K562 (cell line): ENCODE measurements around the gene SPEM3. TPM values are rescaled to one million over a fixed set of nuclear protein-coding genes. Genes with fewer than 3 reads are reported as not detected.

Source experiments
- ATAC-seq: fragments of 200-7000 bp; cut with Tn5 transposase; 3 replicates; pipeline ENCODE4 v1.9.1; 2020; ENCODE audit warnings: moderate library complexity
- BruUV-seq: library from RNA; stranded (reverse); fragments of 400-500 nt; replicated peaks from 2 replicates; lab custom pipeline; 2021; lab: Mats Ljungman, UMichigan
- CTCF ChIA-PET: fragments of 300-600 bp; formaldehyde crosslinking; extraction: SDS; loops from one replicate; lab custom pipeline; 2021; ENCODE audit warnings: low intra/inter-chr PET ratio; lab: Yijun Ruan, JAX
- POLR2A ChIA-PET: fragments of 300-600, 350-650 bp; sonication (Branson Sonifier 250); formaldehyde crosslinking; extraction: SDS; loops from one replicate; lab custom pipeline; 2021; ENCODE audit warnings: antibody characterized with exemption, inconsistent platforms; lab: Yijun Ruan, JAX
- DNase-seq, 4 experiments: peaks; one replicate each; pipeline versions ENCODE4 v3.0.0 to v3.0.0-alpha.2; 2011 to 2018; ENCODE audit warnings: low spot score in 3 of 4, mixed read lengths in 3 of 4; ENCODE audit errors: extremely low read depth in 1 of 4
- FAIRE-seq: peaks from 2 replicates; lab custom pipeline; 2011; peaks lifted over from hg19 to GRCh38; lab: Jason Lieb, UNC
- H2AFZ ChIP-seq: 2 replicates; pipeline ENCODE4 v1.6.0; 2011; ENCODE audit warnings: low read depth, low read length, control low read depth, inconsistent platforms
- H3K27ac ChIP-seq: fragments of 200-600 bp; 3 replicates; pipeline ENCODE4 v1.8.0; 2011; ENCODE audit warnings: low read depth, mild to moderate bottlenecking, control low read depth, inconsistent platforms, low read length, moderate library complexity, mixed read lengths; ENCODE audit errors: extremely low read depth
- H3K27me3 ChIP-seq, 2 experiments: fragments of 300-600 bp in 1 of 2; 2 replicates in 1 of 2; 3 replicates in 1 of 2; pipeline versions ENCODE4 v1.6.0 to v1.8.0; 2011; ENCODE audit warnings: inconsistent platforms in 2 of 2, low read length in 2 of 2, mild to moderate bottlenecking in 1 of 2, mixed read lengths in 1 of 2, moderate library complexity in 1 of 2; ENCODE audit not compliant: control insufficient read depth in 2 of 2, insufficient read depth in 2 of 2
- H3K36me3 ChIP-seq: fragments of 300-600 bp; 3 replicates; pipeline ENCODE4 v1.8.0; 2011; ENCODE audit warnings: mild to moderate bottlenecking, low read length, inconsistent platforms; ENCODE audit not compliant: control insufficient read depth, insufficient read depth
- H3K4me1 ChIP-seq, 2 experiments: fragments of 200-600 bp in 1 of 2; replicated peaks in 1 of 2; 2 replicates in 1 of 2; 3 replicates in 1 of 2; pipeline versions ENCODE4 v1.5.1 to v1.8.0; 2011; ENCODE audit warnings: inconsistent platforms in 2 of 2, low read length in 2 of 2, mild to moderate bottlenecking in 1 of 2, mixed read lengths in 1 of 2, moderate library complexity in 1 of 2; ENCODE audit not compliant: control insufficient read depth in 2 of 2, insufficient read depth in 2 of 2
- H3K4me2 ChIP-seq: 2 replicates; pipeline ENCODE4 v1.6.1; 2011; ENCODE audit warnings: low read length, control low read depth, inconsistent platforms, mixed read lengths; ENCODE audit not compliant: insufficient read depth
- H3K4me3 ChIP-seq: fragments of 200-600 bp; sonication (generic), shearing (Covaris generic); 2 replicates; pipeline ENCODE4 v1.5.1; 2016; ENCODE audit warnings: control low read depth, inconsistent platforms
- H3K79me2 ChIP-seq: fragments of 200-600 bp; 3 replicates; pipeline ENCODE4 v1.8.0; 2011; ENCODE audit warnings: low read length, inconsistent platforms; ENCODE audit not compliant: control insufficient read depth, insufficient read depth
- H3K9ac ChIP-seq, 2 experiments: 2 replicates each; pipeline versions ENCODE4 v1.6.0 to v1.6.1; 2011; ENCODE audit warnings: low read depth in 2 of 2, low read length in 2 of 2, control low read depth in 1 of 2, inconsistent platforms in 1 of 2, mild to moderate bottlenecking in 1 of 2, mixed read lengths in 1 of 2; ENCODE audit not compliant: insufficient read depth in 1 of 2
- H3K9me1 ChIP-seq: one replicate; pipeline ENCODE4 v1.6.0; 2011; ENCODE audit warnings: inconsistent platforms, mild to moderate bottlenecking, low read length, moderate library complexity; ENCODE audit not compliant: control insufficient read depth, insufficient read depth
- H3K9me3 ChIP-seq: replicated peaks from 2 replicates; pipeline ENCODE4 v1.5.1; 2011; ENCODE audit warnings: low read depth, low read length, inconsistent platforms; ENCODE audit not compliant: control insufficient read depth, insufficient read depth
- H4K20me1 ChIP-seq: replicated peaks from 2 replicates; pipeline ENCODE4 v1.6.1; 2011; ENCODE audit warnings: low read length, inconsistent platforms, mixed read lengths; ENCODE audit not compliant: control insufficient read depth, insufficient read depth
- MBD2 ChIP-seq: sonication (generic); IDR thresholded peaks from 2 replicates; pipeline ENCODE4 v1.6.1; 2016; ENCODE audit warnings: low read depth, borderline replicate concordance
- PML ChIP-seq: IDR thresholded peaks from 2 replicates; pipeline ENCODE4 v1.6.1; 2012; ENCODE audit warnings: low read length, inconsistent platforms
- WGBS: fragments of 100-300 bp; shearing (Covaris generic); methylation state at CpG from one replicate; pipeline ENCODE4 v1.1.6; 2016; ENCODE audit warnings: low coverage, mixed read lengths; ENCODE audit not compliant: insufficient coverage; ENCODE audit errors: missing lambda C conversion rate; 5-methylcytosine and 5-hydroxymethylcytosine counted together
- in situ Hi-C: fragments of 300-500 bp; cut with MboI; formaldehyde crosslinking; loops from 4 replicates; pipeline ENCODE4 v1.15.0; 2018; ENCODE audit warnings: inconsistent platforms, mixed read lengths
- intact Hi-C: fragments of 100-400 bp; cut with micrococcal nuclease; formaldehyde crosslinking; loops from 2 replicates; pipeline ENCODE4 v1.14.2; 2022
- polyA plus RNA-seq, 8 experiments: library from polyadenylated mRNA; depleted of rRNA in 4 of 8; stranded (reverse) in 5 of 8; unstranded in 3 of 8; fragments of >200 nt; fragmentation: Nextera tagmentation in 2 of 8; fragmentation: Illumina TruSeq in 1 of 8; extraction: Ambion mirVana in 2 of 8; extraction: Trizol in 1 of 8; gene quantifications; 2 replicates each; pipeline versions ENCODE4 v1.2.1 to v1.2.3, GENCODE V29; 2011 to 2014; ENCODE audit warnings: inconsistent platforms in 1 of 8, missing spikeins in 1 of 8
- total RNA-seq, 7 experiments: library from RNA; depleted of rRNA in 6 of 7; stranded (reverse); fragments of >200 nt in 6 of 7; fragmentation: Illumina TruSeq in 2 of 7; extraction: Trizol in 2 of 7; gene quantifications; 2 replicates each; pipeline versions ENCODE4 v1.2.1 to v1.2.3, GENCODE V29; 2011 to 2021; ENCODE audit warnings: low replicate concordance in 1 of 7
- TF ChIP-seq, protein P1 (sequence below), 2 experiments: IDR thresholded peaks; 2 replicates each; pipeline ENCODE4 v1.6.1; 2012; ENCODE audit warnings: improper control_type of control experiment in 2 of 2, low read depth in 2 of 2, low read length in 2 of 2, borderline replicate concordance in 1 of 2
- TF ChIP-seq, protein P2 (sequence below): fragments of 250-450 bp; sonication (Bioruptor Pico); IDR thresholded peaks from 2 replicates; pipeline ENCODE4 v1.5.1; 2021; ENCODE audit warnings: mild to moderate bottlenecking
- TF ChIP-seq, protein P3 (sequence below): fragments of 450-650 bp; IDR thresholded peaks from 2 replicates; pipeline ENCODE4 v1.6.1; 2017; ENCODE audit warnings: antibody characterized with exemption

Gene SPEM3
- total and polyA plus RNA-seq, 9 of the 15 experiments (the other 6 are each of a cell fraction or from before 2014, with no cell fraction given): not detected

DNA sequence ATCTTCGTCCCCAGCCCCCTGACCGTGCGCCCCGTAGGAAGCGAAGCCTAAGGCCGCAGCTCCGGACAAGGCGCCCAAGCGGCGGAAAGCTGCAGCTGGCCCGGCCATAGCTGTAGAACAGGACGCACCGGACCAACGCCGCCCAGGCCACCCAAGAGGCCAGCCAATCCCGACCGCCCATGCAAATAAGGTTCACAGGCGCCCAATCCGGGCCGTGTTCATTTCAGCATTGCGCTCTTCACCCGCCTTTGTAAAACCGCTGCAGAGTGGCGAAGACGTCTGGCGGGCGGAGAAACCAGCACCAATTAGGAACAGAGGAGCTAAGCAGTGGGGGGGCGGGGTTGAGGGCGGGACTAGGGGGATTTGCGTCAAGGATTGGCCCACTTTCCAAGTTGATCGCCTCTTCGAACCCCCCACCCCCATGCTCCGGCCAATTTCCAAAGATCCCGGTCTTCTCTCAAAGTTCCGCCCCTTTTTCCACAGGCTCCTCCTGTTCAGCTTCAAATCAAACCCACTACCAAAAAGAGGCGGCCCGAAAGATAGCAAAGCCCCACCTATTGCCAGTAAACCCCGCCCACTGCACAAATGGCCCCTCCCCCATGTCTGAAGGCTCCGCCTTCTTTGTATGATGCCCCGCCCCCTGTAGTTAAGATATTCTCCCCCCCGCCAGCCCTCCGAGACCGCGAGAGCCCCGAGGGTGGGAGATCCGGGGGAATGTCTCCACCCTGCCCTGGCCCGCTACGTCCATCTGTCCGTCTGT, 24.5 kb upstream of the SPEM3 start, which contains the start of gene TMEM256:
Gene TMEM256 (minus strand): TSS at position 121 of the 760 bp plus-strand sequence. CDS start 13 bp downstream, at position 108.
- DNase-seq: peak; percentile 75 to 98 (median 85)
- 2% methylated on average over 36 of the region's 49 CpGs for WGBS
- Histone ChIP-seq H3K27ac (peak within 1 kb of the TSS; percentile 78), H3K4me3 (peak within 1 kb of the TSS; percentile 68), H3K9ac (peak within 1 kb of the TSS; percentile 75 to 87), H3K79me2 (peaks cover 8% of the 10 kb centered on the region; the same call in 2 of the 3 replicates), H3K9me3 (no peaks in the 10 kb centered on the region), H3K27me3 (no peaks in the 10 kb centered on the region), H3K9me1 (no peaks in the 10 kb centered on the region), H3K4me1 (peaks cover 11 to 25% of the 10 kb centered on the region in 2 experiments; a peak in 3 of 5 replicates), H2AFZ (peak within 1 kb of the TSS; percentile 90), H4K20me1 (no peaks in the 10 kb centered on the region), H3K4me2 (peak within 1 kb of the TSS; percentile 79), H3K36me3 (peaks cover 5% of the 10 kb centered on the region; the same call in 1 of the 3 replicates)
- BruUV-seq: no TSS peak
- CTCF ChIA-PET: no interaction called here
- peak; percentile 98 for ATAC-seq
- intact Hi-C loops: loop anchor here (5.0 kb wide), 2 partner anchors 33 to 78 kb away; partner anchors contain the start of genes FGF11, POLR2A, SLC35G6 and TMEM102
- POLR2A ChIA-PET: interaction anchor here (0.6 to 1.8 kb wide), 11 partner anchors 12 to 195 kb away, joined by 3 to 23 read pairs (median 4); partner anchors contain the start of genes CD68, POLR2A and ZBTB4
- in situ Hi-C loops: no loop called here
- FAIRE-seq: peak; percentile 98
- TF ChIP-seq, protein P1, sequence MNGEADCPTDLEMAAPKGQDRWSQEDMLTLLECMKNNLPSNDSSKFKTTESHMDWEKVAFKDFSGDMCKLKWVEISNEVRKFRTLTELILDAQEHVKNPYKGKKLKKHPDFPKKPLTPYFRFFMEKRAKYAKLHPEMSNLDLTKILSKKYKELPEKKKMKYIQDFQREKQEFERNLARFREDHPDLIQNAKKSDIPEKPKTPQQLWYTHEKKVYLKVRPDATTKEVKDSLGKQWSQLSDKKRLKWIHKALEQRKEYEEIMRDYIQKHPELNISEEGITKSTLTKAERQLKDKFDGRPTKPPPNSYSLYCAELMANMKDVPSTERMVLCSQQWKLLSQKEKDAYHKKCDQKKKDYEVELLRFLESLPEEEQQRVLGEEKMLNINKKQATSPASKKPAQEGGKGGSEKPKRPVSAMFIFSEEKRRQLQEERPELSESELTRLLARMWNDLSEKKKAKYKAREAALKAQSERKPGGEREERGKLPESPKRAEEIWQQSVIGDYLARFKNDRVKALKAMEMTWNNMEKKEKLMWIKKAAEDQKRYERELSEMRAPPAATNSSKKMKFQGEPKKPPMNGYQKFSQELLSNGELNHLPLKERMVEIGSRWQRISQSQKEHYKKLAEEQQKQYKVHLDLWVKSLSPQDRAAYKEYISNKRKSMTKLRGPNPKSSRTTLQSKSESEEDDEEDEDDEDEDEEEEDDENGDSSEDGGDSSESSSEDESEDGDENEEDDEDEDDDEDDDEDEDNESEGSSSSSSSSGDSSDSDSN (IDR thresholded peaks at IDR 0.05; ENCODE audit: borderline replicate concordance in 1 of 2, low read depth in 2 of 2, low read length in 2 of 2): peak; percentile 45 to 88; a peak in 2 of 4 replicates
- TF ChIP-seq MBD2 (peak; percentile 89), PML (peak; percentile 33; the same call in 1 of the 2 replicates)
- TF ChIP-seq, protein P2, sequence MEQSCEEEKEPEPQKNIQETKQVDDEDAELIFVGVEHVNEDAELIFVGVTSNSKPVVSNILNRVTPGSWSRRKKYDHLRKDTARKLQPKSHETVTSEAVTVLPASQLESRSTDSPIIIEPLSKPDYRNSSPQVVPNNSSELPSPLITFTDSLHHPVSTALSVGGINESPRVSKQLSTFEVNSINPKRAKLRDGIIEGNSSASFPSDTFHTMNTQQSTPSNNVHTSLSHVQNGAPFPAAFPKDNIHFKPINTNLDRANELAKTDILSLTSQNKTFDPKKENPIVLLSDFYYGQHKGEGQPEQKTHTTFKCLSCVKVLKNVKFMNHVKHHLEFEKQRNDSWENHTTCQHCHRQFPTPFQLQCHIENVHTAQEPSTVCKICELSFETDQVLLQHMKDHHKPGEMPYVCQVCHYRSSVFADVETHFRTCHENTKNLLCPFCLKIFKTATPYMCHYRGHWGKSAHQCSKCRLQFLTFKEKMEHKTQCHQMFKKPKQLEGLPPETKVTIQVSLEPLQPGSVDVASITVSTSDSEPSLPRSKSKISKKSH (CRISPR knock-in tag): no peak
- TF ChIP-seq, protein P3, sequence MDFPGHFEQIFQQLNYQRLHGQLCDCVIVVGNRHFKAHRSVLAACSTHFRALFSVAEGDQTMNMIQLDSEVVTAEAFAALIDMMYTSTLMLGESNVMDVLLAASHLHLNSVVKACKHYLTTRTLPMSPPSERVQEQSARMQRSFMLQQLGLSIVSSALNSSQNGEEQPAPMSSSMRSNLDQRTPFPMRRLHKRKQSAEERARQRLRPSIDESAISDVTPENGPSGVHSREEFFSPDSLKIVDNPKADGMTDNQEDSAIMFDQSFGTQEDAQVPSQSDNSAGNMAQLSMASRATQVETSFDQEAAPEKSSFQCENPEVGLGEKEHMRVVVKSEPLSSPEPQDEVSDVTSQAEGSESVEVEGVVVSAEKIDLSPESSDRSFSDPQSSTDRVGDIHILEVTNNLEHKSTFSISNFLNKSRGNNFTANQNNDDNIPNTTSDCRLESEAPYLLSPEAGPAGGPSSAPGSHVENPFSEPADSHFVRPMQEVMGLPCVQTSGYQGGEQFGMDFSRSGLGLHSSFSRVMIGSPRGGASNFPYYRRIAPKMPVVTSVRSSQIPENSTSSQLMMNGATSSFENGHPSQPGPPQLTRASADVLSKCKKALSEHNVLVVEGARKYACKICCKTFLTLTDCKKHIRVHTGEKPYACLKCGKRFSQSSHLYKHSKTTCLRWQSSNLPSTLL: peak; percentile 73
